Left lung (tissue), 10 donors: ENCODE data around the gene PDGFC. TPM values are rescaled to one million over a fixed set of nuclear protein-coding genes. Genes with fewer than 3 reads are reported as not detected.
A peak's percentile ranks its signal among the peaks of the same experiment; 100 is the strongest.

Source experiments
- ATAC-seq: fragments of 200-7000 bp; cut with Tn5 transposase; one replicate; pipeline ENCODE4 v1.9.1; 2020; ENCODE audit warnings: moderate library complexity
- DNase-seq, 4 donors: peaks; one replicate each; pipeline ENCODE4 v3.0.0-alpha.2; 2013 to 2020
- H3K27ac ChIP-seq, 2 donors: fragments of 200-600 bp; sonication (generic) in 1 of 2; one replicate each; pipeline versions ENCODE4 v1.5.0 to v1.8.0; 2020 to 2021
- H3K27me3 ChIP-seq, 2 donors: fragments of 200-600 bp; sonication (generic) in 1 of 2; one replicate each; pipeline versions ENCODE4 v1.5.0 to v1.8.0; 2020 to 2021
- H3K36me3 ChIP-seq, 2 donors: fragments of 200-600 bp; sonication (generic) in 1 of 2; one replicate each; pipeline versions ENCODE4 v1.5.0 to v1.8.0; 2020 to 2021
- H3K4me1 ChIP-seq, 2 donors: fragments of 200-600 bp; one replicate each; pipeline ENCODE4 v1.8.0; 2021
- H3K4me3 ChIP-seq, 2 donors: fragments of 200-600 bp; sonication (generic) in 1 of 2; one replicate each; pipeline versions ENCODE4 v1.5.0 to v1.8.0; 2020 to 2021; ENCODE audit warnings: mild to moderate bottlenecking in 1 of 2
- H3K9me3 ChIP-seq, 2 donors: fragments of 200-600 bp; sonication (generic) in 1 of 2; one replicate each; pipeline versions ENCODE4 v1.5.0 to v1.8.0; 2020 to 2021
- intact Hi-C, 2 donors: fragments of 100-400 bp; cut with DNase I; formaldehyde crosslinking; loops; one replicate each; pipeline versions ENCODE4 v1.11.2 to v1.14.2; 2022
- polyA plus RNA-seq, 6 donors: library from polyadenylated mRNA; unstranded; fragments of 120-200 nt; gene quantifications; one replicate each; pipeline ENCODE4 v1.2.1, GENCODE V29; 2013; ENCODE audit not compliant: insufficient read length in 6 of 6
- total RNA-seq, 2 donors: library from RNA; stranded (reverse); fragmentation: NEBNext Ultra II Directional; extraction: Animal tissue kit (Norgen Biotek cat#: 25700); gene quantifications; one replicate each; pipeline ENCODE4 v1.2.1, GENCODE V29; 2021
- TF ChIP-seq, protein P1 (sequence below), 2 donors: fragments of 200-600 bp; sonication (generic) in 1 of 2; IDR thresholded peaks; one replicate each; pipeline versions ENCODE4 v1.5.0 to v1.8.0; 2021; ENCODE audit warnings: antibody characterized with exemption in 2 of 2
- donor health status: DM: no; HTN: yes; CAD: no.
- donor health status: DM: no; HTN: no; CAD: no.

The PDGFC gene
- total and polyA plus RNA-seq, 8 donors, result 22.4 to 51.6 (median 37.4) TPM

DNA sequence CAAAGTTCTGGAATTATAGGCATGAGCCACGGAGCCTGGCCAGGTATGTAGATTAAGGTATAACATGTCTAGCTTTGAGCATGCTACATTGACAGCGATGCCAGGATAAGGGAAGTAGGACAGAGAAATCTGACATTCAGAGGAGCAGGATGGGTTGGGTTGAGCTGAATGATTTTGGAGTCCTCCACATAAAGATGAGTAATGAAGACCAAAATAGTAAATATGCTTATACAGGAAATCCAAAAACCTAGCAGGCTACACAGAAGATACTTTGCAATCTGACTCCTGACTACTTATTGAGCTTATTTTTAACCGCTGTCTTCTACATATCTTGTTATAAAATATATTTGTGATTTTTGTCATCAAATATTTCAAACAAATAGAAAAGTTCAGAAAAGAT lies 69.7 kb downstream of the PDGFC start:
- Histone ChIP-seq H3K4me1 (peaks cover 0 to 13% of the 10 kb centered on the region in 2 donors), H3K9me3 (no peaks in the 10 kb centered on the region), H3K27ac (no peak overlapping the region), H3K36me3 (no peaks in the 10 kb centered on the region), H3K27me3 (no peaks in the 10 kb centered on the region), H3K4me3 (no peak overlapping the region)
- no peak for DNase-seq
- TF ChIP-seq, protein P1, sequence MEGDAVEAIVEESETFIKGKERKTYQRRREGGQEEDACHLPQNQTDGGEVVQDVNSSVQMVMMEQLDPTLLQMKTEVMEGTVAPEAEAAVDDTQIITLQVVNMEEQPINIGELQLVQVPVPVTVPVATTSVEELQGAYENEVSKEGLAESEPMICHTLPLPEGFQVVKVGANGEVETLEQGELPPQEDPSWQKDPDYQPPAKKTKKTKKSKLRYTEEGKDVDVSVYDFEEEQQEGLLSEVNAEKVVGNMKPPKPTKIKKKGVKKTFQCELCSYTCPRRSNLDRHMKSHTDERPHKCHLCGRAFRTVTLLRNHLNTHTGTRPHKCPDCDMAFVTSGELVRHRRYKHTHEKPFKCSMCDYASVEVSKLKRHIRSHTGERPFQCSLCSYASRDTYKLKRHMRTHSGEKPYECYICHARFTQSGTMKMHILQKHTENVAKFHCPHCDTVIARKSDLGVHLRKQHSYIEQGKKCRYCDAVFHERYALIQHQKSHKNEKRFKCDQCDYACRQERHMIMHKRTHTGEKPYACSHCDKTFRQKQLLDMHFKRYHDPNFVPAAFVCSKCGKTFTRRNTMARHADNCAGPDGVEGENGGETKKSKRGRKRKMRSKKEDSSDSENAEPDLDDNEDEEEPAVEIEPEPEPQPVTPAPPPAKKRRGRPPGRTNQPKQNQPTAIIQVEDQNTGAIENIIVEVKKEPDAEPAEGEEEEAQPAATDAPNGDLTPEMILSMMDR (IDR thresholded peaks at IDR 0.05), result no peak
- no peak for ATAC-seq
- intact Hi-C loops, result no loop called here

DNA sequence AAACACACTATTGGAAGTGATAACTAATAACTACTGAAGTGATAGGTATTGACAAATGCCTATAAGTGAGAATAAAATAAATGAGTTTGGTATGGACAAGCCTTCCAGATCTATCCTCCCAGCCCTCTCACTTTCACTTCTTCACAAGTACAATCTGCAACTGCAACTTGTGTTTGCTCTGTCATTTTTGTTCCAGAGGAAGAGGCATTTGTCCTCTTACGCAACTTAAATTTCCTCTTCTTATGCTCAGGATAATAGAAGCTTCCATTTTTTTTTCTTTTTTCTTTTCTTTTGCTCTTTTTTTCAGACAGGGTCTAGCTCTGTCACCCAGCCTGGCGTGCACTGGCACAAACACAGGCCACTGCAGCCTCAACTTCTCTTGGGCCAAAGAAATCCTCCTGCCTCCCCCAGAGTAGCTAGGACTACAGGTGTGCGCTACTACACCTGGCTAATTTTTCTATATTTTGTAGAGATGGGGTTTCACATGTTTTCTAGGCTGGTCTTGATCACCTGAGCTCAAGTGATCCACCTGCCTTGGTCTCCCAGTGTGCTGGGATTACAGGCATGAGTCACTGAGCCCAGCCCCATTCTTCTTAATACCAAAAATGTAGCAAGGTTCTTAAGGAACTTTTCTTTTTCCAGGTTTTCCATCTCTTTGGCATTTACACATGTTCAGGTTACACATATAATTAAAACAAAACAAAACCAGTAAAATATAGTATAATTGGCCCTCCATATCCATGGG lies 73.1 kb downstream of the PDGFC start:
- intact Hi-C loops, result no loop called here

DNA sequence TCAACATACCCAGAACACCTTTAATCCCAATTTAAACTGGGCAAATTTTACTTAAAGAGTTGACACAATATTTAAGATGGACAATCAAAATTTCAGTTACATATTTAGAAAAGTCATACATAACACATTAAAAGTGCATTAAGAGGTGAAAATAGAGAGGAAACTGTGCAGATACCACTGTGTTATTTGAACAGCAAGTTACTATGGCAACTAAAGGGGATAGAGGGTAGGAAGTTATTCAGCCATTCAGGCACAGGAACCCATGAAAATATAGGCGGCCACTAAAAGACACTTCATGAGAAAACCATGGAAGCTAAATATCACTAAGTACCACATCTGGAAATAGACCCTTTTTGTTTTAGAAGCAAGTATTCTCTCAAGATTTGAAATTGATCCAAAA lies 75.1 kb downstream of the PDGFC start:
- no peak overlapping the region for H3K27ac ChIP-seq

More for the DNA sequence above, 73.1 kb downstream of the PDGFC start:
- Histone ChIP-seq H3K4me3 (no peak overlapping the region), H3K4me1 (peaks cover 0 to 13% of the 10 kb centered on the region in 2 donors), H3K27me3 (no peaks in the 10 kb centered on the region), H3K36me3 (no peaks in the 10 kb centered on the region), H3K9me3 (no peaks in the 10 kb centered on the region), H3K27ac (peak overlapping the region in 1 of 2 donors; percentile 55)
- DNase-seq (no peak), ATAC-seq (peak; percentile 62)
- TF ChIP-seq, protein P1 (IDR thresholded peaks at IDR 0.05), result no peak

DNA sequence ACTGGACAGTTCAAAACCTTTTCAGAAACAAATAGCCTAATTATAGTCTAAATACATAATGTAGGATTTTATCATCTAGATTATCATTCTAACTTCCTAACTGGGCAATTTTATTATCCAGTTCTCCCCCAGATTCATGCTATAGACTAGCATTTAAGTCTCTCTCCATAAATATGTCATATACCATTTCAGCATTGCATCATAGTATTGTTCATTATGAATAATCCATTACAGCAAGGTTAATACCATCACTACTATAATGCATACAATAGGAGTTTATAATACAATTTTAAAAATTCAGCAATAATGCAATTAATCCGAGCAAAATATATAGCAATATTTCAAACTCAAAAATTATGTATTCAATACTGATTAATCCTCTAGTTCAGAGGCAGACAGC lies 77.4 kb downstream of the PDGFC start:
- Histone ChIP-seq H3K4me1 (peaks cover 0 to 13% of the 10 kb centered on the region in 2 donors), H3K36me3 (no peaks in the 10 kb centered on the region), H3K27ac (no peak overlapping the region), H3K4me3 (no peak overlapping the region), H3K27me3 (no peaks in the 10 kb centered on the region), H3K9me3 (no peaks in the 10 kb centered on the region)
- TF ChIP-seq, protein P1 (IDR thresholded peaks at IDR 0.05), result no peak
- no peak for DNase-seq
- intact Hi-C loops, result no loop called here
- no peak for ATAC-seq

More for the DNA sequence above, 75.1 kb downstream of the PDGFC start:
- Histone ChIP-seq H3K4me3 (no peak overlapping the region), H3K4me1 (peaks cover 0 to 13% of the 10 kb centered on the region in 2 donors), H3K9me3 (no peaks in the 10 kb centered on the region), H3K36me3 (no peaks in the 10 kb centered on the region), H3K27me3 (no peaks in the 10 kb centered on the region)
- TF ChIP-seq, protein P1 (IDR thresholded peaks at IDR 0.05), result no peak
- ATAC-seq (no peak), DNase-seq (peak in 1 of 4 donors; percentile 3)
- intact Hi-C loops, result no loop called here

DNA sequence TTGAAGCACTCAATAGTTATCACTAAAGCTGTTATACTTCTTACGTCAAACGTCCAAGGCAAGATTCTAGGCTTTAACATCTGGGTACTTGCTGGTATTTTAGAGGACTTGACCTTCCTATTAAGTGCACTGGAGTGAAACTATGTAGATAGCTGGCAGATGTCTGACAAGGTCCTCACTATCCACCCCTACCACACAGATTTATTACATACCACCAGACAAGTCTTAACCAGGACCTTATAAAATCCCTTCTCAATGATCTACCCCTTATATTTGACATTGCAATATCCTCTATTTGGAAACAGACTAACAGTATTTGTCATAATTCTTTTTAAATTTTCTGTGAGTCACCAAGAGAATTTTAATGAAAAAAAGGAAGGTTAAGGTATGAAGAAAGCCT lies 78.8 kb downstream of the PDGFC start:
- no peak overlapping the region for H3K4me3 ChIP-seq
- DNase-seq (no peak), ATAC-seq (no peak)
- H3K9me3 ChIP-seq, result no peaks in the 10 kb centered on the region
- TF ChIP-seq, protein P1 (IDR thresholded peaks at IDR 0.05), result no peak
- H3K4me1 ChIP-seq, result peaks cover 0 to under 1% of the 10 kb centered on the region in 2 donors
- no peaks in the 10 kb centered on the region for H3K27me3 ChIP-seq
- H3K27ac ChIP-seq, result no peak overlapping the region
- no peaks in the 10 kb centered on the region for H3K36me3 ChIP-seq
- intact Hi-C loops, result no loop called here
